Naive B cell (primary cell): ENCODE measurements around the gene DNAJC6. TPM values are rescaled to one million over a fixed set of nuclear protein-coding genes. Genes with fewer than 3 reads are reported as not detected.

Experiments used
- ATAC-seq, 2 donors: fragments of 150-1000 bp; cut with Tn5 transposase; 2 replicates each; pipeline ENCODE4 v1.10.0; 2021; ENCODE audit warnings: low read depth in 2 of 2, mild to moderate bottlenecking in 2 of 2, moderate library complexity in 2 of 2
- DNase-seq: peaks from one replicate; pipeline ENCODE4 v3.0.0; 2022
- H3K27ac Mint-ChIP-seq, 6 donors: one replicate each; pipeline ENCODE4 v1.8.0; 2020 to 2022; ENCODE audit warnings: mild to moderate bottlenecking in 6 of 6, mixed read lengths in 6 of 6, moderate library complexity in 5 of 6, inconsistent platforms in 2 of 6
- H3K27me3 Mint-ChIP-seq, 3 donors: one replicate each; pipeline ENCODE4 v1.8.0; 2021 to 2022; ENCODE audit warnings: mixed read lengths in 3 of 3, mild to moderate bottlenecking in 1 of 3
- H3K36me3 Mint-ChIP-seq, 2 donors: one replicate each; pipeline ENCODE4 v1.8.0; 2020 to 2022; ENCODE audit warnings: mixed read lengths in 2 of 2, inconsistent platforms in 1 of 2, mild to moderate bottlenecking in 1 of 2
- H3K4me1 Mint-ChIP-seq, 3 donors: one replicate each; pipeline ENCODE4 v1.8.0; 2020 to 2022; ENCODE audit warnings: mixed read lengths in 3 of 3, inconsistent platforms in 1 of 3, mild to moderate bottlenecking in 1 of 3, moderate library complexity in 1 of 3
- H3K4me3 Mint-ChIP-seq, 8 donors: one replicate each; pipeline ENCODE4 v1.8.0; 2020 to 2022; ENCODE audit warnings: mild to moderate bottlenecking in 8 of 8, mixed read lengths in 8 of 8, moderate library complexity in 8 of 8, inconsistent platforms in 2 of 8
- H3K9me3 Mint-ChIP-seq, 7 donors: one replicate each; pipeline ENCODE4 v1.8.0; 2020 to 2022; ENCODE audit warnings: mixed read lengths in 7 of 7, mild to moderate bottlenecking in 5 of 7, inconsistent platforms in 2 of 7, moderate library complexity in 1 of 7
- polyA plus RNA-seq, 6 donors: library from polyadenylated mRNA; unstranded; fragments of 300-500 nt; fragmentation: Illumina TruSeq; gene quantifications; one replicate each; pipeline ENCODE4 v1.2.3, GENCODE V29; 2021; ENCODE audit warnings: low read depth in 6 of 6

Gene DNAJC6
- polyA plus RNA-seq, 6 donors from 2014 or later = 0.19 to 0.63 TPM; not detected in 4

DNA sequence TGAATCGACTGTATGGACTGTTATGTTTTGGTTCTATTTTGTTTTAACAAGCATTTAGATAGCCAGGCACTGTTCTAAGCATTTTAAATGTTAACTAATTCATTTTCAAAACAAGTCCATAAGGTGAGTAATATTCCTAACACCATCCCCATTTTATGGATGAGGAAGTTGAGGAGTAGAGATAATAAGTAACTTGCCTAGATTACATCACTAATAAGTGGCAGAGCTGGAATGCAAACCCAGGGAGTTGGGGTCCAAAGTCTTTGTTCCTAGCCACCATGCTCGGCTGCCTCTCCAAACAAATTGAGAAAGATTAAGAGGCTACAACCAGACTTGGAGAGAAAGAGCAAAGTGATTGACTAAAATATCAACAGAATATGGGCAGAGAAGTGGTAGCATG lies 98.5 kb downstream of the DNAJC6 start:
- H3K27ac Mint-ChIP-seq = no peak overlapping the region
- no peak for DNase-seq

GRCh38 chr1:65409314-65409713 lies 100.0 kb downstream of the DNAJC6 start:
- Mint-ChIP-seq H3K9me3 (peaks cover 0 to 8% (median 0%) of the 10 kb centered on the region in 7 donors), H3K27me3 (peaks cover 16 to 25% (median 21%) of the 10 kb centered on the region in 3 donors), H3K36me3 (no peaks in the 10 kb centered on the region), H3K4me3 (no peak overlapping the region), H3K4me1 (no peaks in the 10 kb centered on the region), H3K27ac (no peak overlapping the region)
- DNase-seq = no peak
- ATAC-seq = no peak

More for the DNA sequence above, 98.5 kb downstream of the DNAJC6 start:
- Mint-ChIP-seq H3K4me3 (no peak overlapping the region), H3K36me3 (no peaks in the 10 kb centered on the region), H3K4me1 (no peaks in the 10 kb centered on the region), H3K27me3 (peaks cover 12 to 25% (median 15%) of the 10 kb centered on the region in 3 donors), H3K9me3 (peaks cover 0 to 8% (median 0%) of the 10 kb centered on the region in 7 donors)
- ATAC-seq = no peak

- Mint-ChIP-seq H3K9me3 (peaks cover 0 to 8% (median 0%) of the 10 kb centered on the region in 7 donors), H3K4me3 (no peak overlapping the region), H3K27ac (no peak overlapping the region), H3K36me3 (no peaks in the 10 kb centered on the region), H3K27me3 (peaks cover 16 to 25% (median 16%) of the 10 kb centered on the region in 3 donors), H3K4me1 (no peaks in the 10 kb centered on the region)
- DNase-seq = no peak
- ATAC-seq = no peak
Observed at GRCh38 chr1:65409816-65410326, 100.5 kb downstream of the DNAJC6 start.

- Mint-ChIP-seq H3K27me3 (peaks cover 16 to 24% (median 23%) of the 10 kb centered on the region in 3 donors), H3K27ac (no peak overlapping the region), H3K36me3 (no peaks in the 10 kb centered on the region), H3K4me3 (no peak overlapping the region), H3K4me1 (no peaks in the 10 kb centered on the region), H3K9me3 (peaks cover 0 to 8% (median 0%) of the 10 kb centered on the region in 7 donors)
- DNase-seq (no peak), ATAC-seq (no peak)
Observed at GRCh38 chr1:65412256-65412983, 103.1 kb downstream of the DNAJC6 start.

DNA sequence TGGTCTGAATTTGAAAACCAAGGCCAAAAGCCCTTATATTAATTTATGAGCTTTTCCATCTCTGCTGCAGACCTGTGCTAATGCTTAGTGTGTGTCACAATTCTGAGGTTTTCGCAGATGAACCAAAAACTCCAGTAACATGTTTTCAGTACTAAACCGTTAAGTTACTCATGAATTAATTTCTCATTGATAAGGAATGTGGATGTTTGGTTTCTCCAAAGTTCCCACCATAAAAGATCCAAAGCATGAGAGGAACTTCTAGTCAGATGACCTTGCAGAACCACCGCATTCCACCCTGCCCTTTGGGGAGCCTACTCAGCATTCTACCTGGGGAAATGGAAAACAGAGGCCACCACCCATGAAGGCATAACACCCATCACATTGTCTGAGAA lies 103.6 kb downstream of the DNAJC6 start:
- peaks cover 16 to 27% (median 25%) of the 10 kb centered on the region in 3 donors for H3K27me3 Mint-ChIP-seq
- no peak overlapping the region for H3K4me3 Mint-ChIP-seq
- peaks cover 0 to 8% (median 0%) of the 10 kb centered on the region in 7 donors for H3K9me3 Mint-ChIP-seq
- H3K4me1 Mint-ChIP-seq = no peaks in the 10 kb centered on the region
- ATAC-seq (no peak), DNase-seq (no peak)
- H3K27ac Mint-ChIP-seq = no peak overlapping the region
- H3K36me3 Mint-ChIP-seq = no peaks in the 10 kb centered on the region

GRCh38 chr1:65414538-65414937 lies 105.2 kb downstream of the DNAJC6 start:
- DNase-seq (no peak), ATAC-seq (no peak)
- H3K27ac Mint-ChIP-seq = no peak overlapping the region
- H3K4me3 Mint-ChIP-seq = no peak overlapping the region
- peaks cover 0 to 5% (median 0%) of the 10 kb centered on the region in 7 donors for H3K9me3 Mint-ChIP-seq
- peaks cover 16 to 26% (median 25%) of the 10 kb centered on the region in 3 donors for H3K27me3 Mint-ChIP-seq
- H3K36me3 Mint-ChIP-seq = no peaks in the 10 kb centered on the region
- H3K4me1 Mint-ChIP-seq = peaks cover 1 to 5% (median 2%) of the 10 kb centered on the region in 3 donors

DNA sequence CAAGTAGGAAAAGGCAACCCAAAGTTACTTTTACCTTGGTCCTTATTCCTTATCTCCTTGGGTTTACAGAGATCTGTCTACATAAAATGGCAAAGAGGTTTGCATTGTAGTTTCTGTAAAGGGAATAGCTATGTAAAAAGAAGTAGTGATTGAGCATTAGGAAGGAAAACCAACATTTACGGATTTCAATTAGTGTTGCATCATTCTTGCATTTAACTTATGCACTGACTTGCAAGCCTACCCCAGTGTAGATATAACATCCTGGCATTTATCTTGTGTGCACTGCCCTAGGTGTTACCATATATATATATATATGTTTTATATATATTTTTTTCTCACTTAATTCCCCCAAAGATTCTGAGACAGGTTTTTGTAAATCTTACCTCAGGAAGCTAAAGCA lies 107.4 kb downstream of the DNAJC6 start:
- Mint-ChIP-seq H3K4me1 (peaks cover 6 to 12% (median 9%) of the 10 kb centered on the region in 3 donors), H3K27me3 (peaks cover 8 to 19% (median 13%) of the 10 kb centered on the region in 3 donors), H3K9me3 (no peaks in the 10 kb centered on the region), H3K4me3 (no peak overlapping the region), H3K36me3 (no peaks in the 10 kb centered on the region), H3K27ac (no peak overlapping the region)
- no peak for ATAC-seq
- no peak for DNase-seq

DNA sequence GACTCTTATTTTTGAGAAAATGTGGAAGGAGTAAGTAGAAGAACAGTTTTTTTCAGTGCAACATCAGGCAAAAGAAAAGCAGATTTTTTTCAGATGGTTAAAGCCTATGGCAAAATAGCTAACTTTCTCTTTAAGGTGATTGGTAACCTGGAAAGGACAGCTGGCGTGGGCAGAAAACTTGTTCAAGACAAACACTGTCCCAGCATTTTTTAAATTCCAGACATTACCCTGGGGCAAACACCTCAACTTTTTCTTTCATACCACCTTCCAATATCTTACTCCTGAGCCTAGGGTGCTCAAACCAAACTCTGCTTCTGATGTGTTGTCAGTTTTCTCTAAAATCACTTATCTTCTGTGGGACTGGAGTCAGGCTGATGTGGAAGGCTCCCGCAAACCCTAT lies 108.4 kb downstream of the DNAJC6 start:
- H3K27ac Mint-ChIP-seq = no peak overlapping the region
- H3K4me1 Mint-ChIP-seq = peaks cover 6 to 12% (median 9%) of the 10 kb centered on the region in 3 donors
- ATAC-seq (no peak), DNase-seq (no peak)
- H3K4me3 Mint-ChIP-seq = peak overlapping the region in 1 of 8 donors; percentile 73
- no peaks in the 10 kb centered on the region for H3K9me3 Mint-ChIP-seq
- peaks cover 8 to 13% (median 9%) of the 10 kb centered on the region in 3 donors for H3K27me3 Mint-ChIP-seq
- no peaks in the 10 kb centered on the region for H3K36me3 Mint-ChIP-seq

DNA sequence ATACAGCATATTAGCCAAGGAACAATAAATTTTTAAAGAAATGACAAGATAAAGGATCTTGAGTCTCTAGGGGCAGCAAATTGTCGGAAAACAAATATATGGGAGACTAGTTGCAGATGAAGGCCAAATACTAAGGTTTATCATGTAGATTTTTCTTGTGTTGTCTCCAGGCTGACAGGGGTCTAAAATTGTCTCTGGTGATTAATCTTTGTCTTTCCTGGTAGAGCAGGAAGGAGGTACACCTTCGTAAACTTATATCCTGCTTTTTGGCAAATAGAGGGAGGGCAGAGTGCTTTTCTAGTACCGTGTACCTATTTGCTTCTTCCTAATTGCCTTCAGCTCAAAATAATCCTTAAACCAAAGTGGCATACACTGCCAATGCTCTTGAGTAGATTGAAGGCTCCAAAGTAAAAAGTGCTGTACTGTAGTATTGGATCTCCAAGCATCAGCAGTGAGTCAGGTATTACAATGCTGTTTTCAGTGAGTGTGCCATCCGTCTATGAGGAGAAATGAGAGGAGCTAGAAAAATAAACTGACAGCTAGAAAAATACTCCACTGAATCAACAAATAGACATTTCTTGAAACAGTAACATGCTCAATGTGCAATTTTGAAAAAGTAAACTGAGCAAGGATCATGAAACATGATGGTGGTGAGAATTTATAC lies 109.3 kb downstream of the DNAJC6 start:
- Mint-ChIP-seq H3K4me1 (peaks cover 6 to 12% (median 9%) of the 10 kb centered on the region in 3 donors), H3K36me3 (no peaks in the 10 kb centered on the region), H3K4me3 (peak overlapping the region in 3 of 8 donors; percentile 39 to 97 (median 48)), H3K9me3 (no peaks in the 10 kb centered on the region), H3K27me3 (peaks cover 5 to 12% (median 9%) of the 10 kb centered on the region in 3 donors), H3K27ac (no peak overlapping the region)
- ATAC-seq (no peak), DNase-seq (no peak)

GRCh38 chr1:65419681-65420589 lies 110.6 kb downstream of the DNAJC6 start:
- Mint-ChIP-seq H3K9me3 (no peaks in the 10 kb centered on the region), H3K4me3 (peak overlapping the region in 1 of 8 donors; percentile 97)

DNA sequence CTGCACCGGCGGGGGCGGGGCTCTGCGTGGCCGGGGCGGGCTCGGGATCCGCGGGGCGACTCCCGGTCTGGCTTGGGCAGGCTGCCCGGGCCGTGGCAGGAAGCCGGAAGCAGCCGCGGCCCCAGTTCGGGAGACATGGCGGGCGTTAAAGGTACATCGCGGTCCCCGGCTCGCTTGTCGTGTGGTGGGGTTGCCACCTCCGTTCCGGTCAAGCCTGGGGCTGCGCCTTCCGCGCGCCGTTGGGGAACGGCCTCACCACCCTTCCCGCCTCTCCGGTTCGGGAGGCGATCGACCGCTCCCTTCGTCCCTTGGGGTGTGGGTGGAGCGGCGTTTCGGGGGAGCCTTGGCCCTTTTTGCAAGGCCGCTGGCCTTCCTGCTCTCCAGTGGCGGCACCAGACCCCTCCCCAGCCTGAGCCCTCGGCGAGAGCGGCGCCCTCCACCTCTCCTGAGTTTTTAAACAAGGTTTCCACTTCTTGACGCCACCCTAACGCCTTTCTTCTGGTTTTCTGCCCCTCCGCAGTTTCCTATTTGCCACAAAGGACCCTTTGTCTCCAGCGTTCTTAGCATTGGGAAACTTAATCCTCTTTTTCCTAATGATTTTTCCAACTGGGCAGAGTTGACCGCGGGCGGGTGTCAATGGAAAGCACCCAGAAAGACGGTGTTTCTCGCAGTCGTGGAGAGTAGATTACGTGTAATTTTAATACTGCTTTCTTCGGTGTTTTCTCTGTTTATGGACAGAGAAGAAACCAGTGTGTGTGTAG lies 111.4 kb downstream of the DNAJC6 start, which contains the start of the genes LEPR and LEPROT:
Gene LEPR (plus strand): TSS at position 79 of the 761 bp plus-strand sequence. CDS start 144,898 bp downstream, outside the sequence.
Gene LEPROT (plus strand): TSS at position 79 of the 761 bp plus-strand sequence. CDS start 57 bp downstream, at position 136.
- Mint-ChIP-seq H3K36me3 (peaks cover 0 to 8% of the 10 kb centered on the region in 2 donors), H3K27me3 (peaks cover 0 to 6% (median 5%) of the 10 kb centered on the region in 3 donors), H3K4me1 (peaks cover 6 to 12% (median 9%) of the 10 kb centered on the region in 3 donors), H3K27ac (peak within 1 kb of the TSS in 5 of 6 donors; percentile 91 to 97 (median 94)), H3K4me3 (peak within 1 kb of the TSS in 1 of 8 donors; percentile 97), H3K9me3 (no peaks in the 10 kb centered on the region)
- ATAC-seq = no peak
- DNase-seq = no peak

More at GRCh38 chr1:65419681-65420589, 110.6 kb downstream of the DNAJC6 start:
- no peaks in the 10 kb centered on the region for H3K36me3 Mint-ChIP-seq
- H3K4me1 Mint-ChIP-seq = peaks cover 6 to 12% (median 9%) of the 10 kb centered on the region in 3 donors
- ATAC-seq (peak; percentile 87), DNase-seq (peak; percentile 98)
- H3K27me3 Mint-ChIP-seq = peaks cover 0 to 9% (median 9%) of the 10 kb centered on the region in 3 donors
- peak overlapping the region in 5 of 6 donors; percentile 91 to 97 (median 94) for H3K27ac Mint-ChIP-seq
